Fibroblast of skin of back (primary cell): Measurements from ENCODE around the gene SRGAP3.

Experiments used
- DNase-seq: peaks from one replicate; pipeline ENCODE4 v3.0.0-alpha.2; 2013

SRGAP3 gene

DNA sequence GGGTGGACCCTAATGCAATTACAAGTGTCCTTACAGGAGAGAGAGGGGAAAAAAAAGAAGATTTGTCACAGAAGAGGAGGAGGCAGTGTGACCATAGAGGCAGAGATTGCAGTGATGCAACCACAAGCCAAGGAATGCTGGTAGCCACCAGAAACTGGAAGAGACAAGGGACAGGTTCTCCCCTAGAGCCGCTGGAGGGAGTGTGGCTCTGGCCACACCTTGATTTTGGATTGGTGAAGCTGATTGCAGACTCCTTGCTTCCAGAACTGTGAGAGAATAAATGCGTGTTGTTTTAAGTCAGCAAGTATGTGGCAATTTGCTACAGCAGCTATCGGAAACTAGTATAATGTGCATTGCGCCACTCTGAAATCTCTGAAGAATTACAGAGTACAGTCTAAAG lies 110.1 kb downstream of the SRGAP3 start:
- DNase-seq: no peak

DNA sequence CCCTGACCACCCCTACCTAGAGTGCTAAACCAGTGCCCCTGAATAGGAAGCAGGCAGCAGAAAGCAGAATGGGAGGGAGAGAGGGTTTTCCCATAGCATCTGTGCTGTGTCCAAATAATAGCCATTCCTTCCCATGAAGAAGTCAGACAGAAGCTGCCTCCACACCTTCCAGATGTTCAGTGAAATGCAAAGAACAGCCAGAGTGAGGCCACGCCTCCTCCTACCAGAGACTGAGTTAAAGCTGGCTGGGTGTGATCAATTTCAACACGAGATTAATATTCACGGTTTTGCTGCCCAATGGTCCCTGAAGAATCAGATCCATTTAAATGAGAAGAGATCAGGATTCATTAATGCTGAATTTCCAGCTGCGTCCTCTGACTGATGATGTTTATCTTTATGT lies 111.8 kb downstream of the SRGAP3 start:
- DNase-seq: no peak

DNA sequence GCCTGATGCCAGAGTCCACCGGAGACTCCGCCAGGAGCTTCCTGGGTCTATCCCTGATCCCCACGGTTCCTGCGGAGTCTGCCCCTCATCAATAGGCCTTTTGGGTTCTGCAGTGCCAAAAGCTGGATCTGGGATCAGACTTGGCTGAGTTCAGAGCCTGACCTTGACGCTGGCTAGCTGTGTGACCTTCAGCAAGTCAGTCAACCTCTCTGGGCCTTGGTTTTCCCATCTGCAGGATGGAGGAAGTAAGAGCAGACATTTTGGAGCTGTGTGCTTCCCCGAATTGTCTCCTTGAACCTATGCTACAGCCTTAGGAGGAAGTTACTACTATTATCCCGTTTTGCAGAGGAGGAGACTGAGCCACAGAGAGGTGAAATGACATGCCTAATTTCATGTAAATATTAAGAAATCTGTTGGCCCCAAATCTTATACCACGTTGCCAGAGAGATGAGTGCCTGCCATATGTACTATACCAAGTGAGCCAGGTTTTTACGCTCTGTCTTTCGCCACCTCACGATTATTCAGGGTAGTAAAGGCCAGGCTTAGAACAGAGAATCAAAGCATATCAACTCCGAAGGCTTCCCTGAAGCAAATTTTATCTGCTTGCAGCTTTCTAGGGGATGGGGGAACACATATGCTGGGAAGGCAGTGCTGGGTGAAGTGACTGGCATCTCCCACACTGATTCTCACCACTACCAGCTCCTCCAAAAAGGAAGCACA lies 112.5 kb downstream of the SRGAP3 start:
- no peak for DNase-seq

- DNase-seq: no peak
Observed at GRCh38 chr3:9135930-9136525, 113.4 kb downstream of the SRGAP3 start.

DNA sequence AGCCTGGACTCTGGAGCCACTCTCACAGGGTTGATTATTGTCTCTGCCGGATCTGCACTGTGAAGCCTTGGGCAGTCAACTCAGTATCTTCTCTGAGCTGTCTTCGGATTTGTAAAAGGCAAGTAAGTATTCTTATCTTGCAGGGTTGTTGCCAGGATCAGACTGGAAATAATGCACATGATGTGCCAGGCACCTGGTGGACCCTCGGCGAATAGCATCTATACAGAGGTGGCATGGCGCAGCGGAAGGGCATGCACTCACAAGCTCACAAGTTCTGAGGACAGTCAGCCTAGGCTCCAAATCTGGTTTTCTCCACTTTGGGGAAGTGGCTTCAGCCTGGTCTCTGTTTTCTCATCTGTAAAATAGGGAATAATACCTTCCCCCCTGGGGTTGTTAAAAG lies 113.9 kb downstream of the SRGAP3 start:
- no peak for DNase-seq

DNA sequence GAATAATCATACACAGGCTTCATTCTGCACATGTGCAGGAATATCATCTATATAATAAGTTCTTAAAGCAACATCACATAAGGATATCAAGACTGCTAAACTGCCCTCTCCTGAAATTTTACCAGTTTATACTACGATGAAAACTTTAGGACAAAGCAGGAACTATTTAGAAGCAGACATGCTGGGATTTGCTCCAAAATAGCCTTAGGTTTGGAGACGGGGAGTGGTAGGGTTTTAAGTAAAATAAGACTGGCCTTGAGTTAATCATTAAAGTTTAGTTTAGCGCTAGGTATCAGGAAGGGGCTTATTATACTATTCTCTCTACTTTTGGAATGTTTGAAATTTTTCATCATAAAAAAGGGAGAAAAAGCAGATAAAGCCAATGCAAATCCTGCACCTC lies 115.8 kb downstream of the SRGAP3 start:
- no peak for DNase-seq

DNA sequence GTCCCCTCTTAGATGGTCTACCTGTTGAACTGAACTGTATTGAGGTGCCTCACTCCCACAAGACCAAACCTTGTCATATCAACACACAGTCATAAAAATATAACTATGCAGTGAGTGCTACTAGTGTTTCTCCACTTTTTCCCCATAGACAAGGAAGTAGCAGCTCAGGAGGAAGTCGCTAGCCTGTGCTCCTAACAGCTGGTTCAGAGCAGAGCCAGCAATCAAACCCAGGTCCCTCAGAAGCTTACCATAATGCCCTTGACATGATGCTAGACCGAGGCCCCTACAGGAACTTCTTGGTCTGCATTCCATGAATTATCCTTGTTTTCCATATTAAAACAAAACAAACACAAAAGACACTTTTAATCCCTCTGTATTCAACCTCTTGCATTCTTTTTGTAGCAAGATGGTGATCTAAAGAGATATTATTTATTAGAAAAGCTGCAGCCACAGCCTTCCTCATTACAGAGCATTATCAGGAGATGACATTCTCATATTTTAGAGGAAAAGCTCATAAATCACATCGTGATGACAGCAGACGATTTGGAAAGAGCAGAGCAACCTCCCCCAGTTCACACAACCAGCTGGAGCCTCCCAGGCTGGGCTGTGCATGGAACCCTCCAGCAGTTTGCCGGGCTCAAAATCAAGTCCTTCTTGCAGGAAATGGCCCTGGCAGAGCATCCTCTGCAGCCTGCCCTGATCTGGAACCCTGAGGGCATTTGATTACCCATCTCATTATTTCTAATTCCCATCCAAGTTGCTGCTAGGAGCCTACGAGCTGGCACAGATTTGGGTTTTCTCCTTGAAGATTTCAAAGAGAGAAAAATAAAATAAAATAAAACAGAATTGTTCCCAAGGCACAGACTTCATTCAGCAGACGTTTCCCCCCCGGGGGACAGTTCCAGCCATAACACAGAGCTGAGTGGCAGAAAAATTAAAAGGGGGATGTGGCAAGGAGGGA lies 118.8 kb downstream of the SRGAP3 start:
- DNase-seq: peak; percentile 25

- no peak for DNase-seq
Observed at GRCh38 chr3:9129365-9129764, 120.1 kb downstream of the SRGAP3 start.

DNA sequence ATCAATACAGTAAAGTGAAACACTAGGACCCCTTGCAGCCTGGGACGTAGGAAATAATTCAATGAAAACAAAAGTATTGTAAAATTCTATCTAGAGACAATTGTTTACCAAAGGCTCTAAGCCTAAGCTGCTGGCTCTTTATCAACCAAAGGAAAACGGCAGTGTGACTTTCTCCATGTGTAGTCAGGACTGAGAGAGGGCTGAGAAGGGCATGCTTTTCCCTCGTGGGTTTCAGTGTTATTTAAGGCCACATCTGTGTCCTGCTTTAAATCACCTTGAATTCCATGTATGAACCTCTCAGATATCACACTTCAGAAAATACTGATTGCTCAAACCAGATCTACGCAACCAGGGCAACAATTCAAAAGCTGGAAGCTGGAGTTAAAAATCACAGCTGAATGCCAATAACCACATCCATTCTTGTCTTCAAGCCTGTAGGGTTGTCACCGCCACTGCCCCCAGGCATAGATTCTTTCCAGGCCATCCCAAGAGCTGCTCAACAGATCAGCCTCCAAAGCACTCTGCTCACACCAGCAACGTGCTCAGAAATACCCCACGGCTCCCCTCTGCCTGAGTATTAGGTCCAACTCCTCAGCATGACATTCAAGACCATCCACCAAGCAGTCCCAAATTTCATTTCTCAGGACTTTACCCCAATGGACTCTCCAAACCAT lies 124.0 kb downstream of the SRGAP3 start:
- no peak for DNase-seq

DNA sequence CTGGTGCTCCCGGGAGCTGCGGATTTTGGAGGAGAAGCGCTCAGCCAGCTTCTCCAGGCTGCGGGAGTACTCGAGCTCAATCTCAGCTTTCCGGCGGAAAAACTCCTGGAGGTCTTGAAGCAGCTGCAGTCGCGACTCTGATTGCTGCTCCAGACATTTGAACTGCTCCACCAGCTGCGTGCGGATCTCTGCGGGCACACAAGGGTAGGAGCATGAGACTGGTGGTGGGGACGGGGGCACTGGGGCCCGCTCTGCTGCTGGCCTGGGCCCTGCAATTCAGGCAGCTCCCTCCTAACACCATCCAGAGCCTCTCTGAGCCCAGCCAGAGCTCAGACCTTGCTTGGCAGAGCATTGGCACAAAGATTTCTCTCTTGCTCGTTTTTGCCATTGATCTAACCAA lies 124.7 kb downstream of the SRGAP3 start:
- no peak for DNase-seq

GRCh38 chr3:9123840-9124239 lies 125.6 kb downstream of the SRGAP3 start:
- no peak for DNase-seq

DNA sequence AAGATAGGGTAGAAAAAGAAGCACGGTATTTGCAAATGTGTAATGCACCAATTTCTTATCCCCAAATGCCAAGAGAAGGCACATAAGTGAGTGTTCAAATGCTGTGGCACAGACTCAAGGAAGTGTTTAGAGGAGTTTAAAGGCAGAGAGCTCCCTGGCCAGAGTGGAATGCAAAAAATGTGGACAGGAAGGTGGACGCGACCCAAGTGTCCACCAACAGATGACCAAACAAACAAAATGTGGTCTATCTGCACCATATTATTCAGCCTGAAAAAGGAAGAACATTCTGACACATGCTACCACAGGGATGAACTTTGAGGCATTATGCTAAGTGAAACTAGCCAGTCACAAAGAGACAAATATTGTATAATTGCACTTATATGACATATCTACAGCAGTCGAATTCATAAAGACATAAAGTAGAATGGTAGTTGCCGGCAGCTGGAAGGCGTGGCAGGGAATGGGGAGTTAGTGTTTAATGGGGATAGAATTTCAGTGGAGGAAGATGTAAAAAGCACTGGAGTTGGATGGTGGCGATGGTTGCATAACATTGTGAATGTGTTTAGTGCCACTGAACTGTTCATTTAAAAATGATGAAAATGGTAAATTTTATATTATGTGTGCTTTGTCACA lies 126.6 kb downstream of the SRGAP3 start:
- DNase-seq: no peak

- DNase-seq: no peak
Observed at GRCh38 chr3:9121366-9122001, 128.0 kb downstream of the SRGAP3 start.

GRCh38 chr3:9119331-9119730 lies 130.1 kb downstream of the SRGAP3 start:
- no peak for DNase-seq

- DNase-seq: no peak
Observed at GRCh38 chr3:9118222-9118621, 131.2 kb downstream of the SRGAP3 start.

DNA sequence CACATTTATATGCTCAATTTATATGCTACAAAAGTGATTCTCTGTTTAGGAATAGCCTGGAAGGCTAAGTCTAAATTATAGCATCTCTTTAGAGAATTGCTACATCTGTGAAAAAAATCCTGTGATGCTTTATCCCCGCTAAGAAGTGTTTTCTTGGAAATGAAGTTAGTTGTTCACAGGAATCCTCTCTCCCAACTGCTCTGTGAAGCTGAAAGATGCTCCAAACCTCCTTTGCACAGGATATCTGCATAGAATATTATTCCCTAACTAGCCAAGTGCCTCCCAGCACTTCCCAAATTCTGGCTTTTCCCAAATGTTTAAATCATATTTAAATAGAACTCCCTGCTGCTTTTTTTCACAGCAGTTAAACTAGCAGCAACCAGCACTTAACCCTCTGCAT lies 132.2 kb downstream of the SRGAP3 start:
- no peak for DNase-seq

GRCh38 chr3:9116336-9116735 lies 133.1 kb downstream of the SRGAP3 start:
- no peak for DNase-seq

GRCh38 chr3:9115336-9115735 lies 134.1 kb downstream of the SRGAP3 start:
- no peak for DNase-seq

GRCh38 chr3:9113040-9113439 lies 136.4 kb downstream of the SRGAP3 start:
- DNase-seq: no peak

GRCh38 chr3:9111866-9112265 lies 137.6 kb downstream of the SRGAP3 start:
- DNase-seq: no peak

DNA sequence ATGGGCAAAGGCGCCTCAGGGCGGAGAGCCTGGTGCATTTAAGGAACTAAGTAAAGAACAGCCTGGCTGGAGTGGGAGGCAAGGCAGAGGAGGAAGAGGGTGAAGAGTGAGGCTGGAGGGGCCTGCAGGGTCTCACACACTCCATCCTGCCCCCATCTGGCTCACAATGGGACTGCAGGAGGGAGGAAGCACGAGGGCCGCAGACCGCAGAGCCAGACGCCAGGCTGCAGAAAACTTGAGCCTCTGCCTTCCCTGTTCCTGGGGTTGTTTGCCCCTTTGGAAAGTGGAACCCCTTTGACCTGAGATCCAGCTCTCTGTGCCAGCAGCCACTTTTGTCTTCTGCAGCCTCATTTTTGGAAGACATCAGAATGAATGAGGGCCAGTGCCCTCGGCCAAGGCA lies 138.0 kb downstream of the SRGAP3 start:
- no peak for DNase-seq

DNA sequence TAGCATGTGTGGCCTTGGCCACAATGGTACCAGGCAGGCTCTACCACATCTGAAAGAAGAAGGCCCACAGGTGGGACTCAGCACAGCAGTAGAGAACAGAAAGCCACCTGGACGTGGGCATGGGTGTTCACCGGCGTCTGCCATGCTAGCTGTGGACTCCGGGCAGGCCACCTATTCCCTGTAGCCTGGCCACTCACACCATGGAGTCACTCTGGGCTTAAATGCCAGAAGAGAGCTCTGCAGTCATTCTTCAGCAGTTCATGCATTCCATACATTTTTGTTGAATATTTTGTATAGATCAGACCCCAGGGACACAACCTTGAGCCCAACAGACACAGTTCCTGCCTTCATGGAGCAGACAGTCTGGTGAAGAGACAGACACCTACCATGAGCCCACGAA lies 138.6 kb downstream of the SRGAP3 start:
- DNase-seq: peak; percentile 37
